Fibroblast of pulmonary artery (primary cell): ENCODE measurements around the gene NTRK3.

Source experiments
- DNase-seq: peaks from one replicate; pipeline ENCODE4 v3.0.0-alpha.2; 2010; ENCODE audit warnings: low read depth
- H3K4me3 ChIP-seq: replicated peaks from 2 replicates; pipeline ENCODE4 v1.5.1; 2011; ENCODE audit warnings: low read depth, mild to moderate bottlenecking, control low read depth, low read length, moderate library complexity
- TF ChIP-seq, protein P1 (sequence below): IDR thresholded peaks from 2 replicates; pipeline ENCODE4 v1.5.1; 2011; ENCODE audit warnings: mild to moderate bottlenecking, control low read depth, low read length, inconsistent platforms; ENCODE audit errors: missing control alignments

NTRK3 gene

DNA sequence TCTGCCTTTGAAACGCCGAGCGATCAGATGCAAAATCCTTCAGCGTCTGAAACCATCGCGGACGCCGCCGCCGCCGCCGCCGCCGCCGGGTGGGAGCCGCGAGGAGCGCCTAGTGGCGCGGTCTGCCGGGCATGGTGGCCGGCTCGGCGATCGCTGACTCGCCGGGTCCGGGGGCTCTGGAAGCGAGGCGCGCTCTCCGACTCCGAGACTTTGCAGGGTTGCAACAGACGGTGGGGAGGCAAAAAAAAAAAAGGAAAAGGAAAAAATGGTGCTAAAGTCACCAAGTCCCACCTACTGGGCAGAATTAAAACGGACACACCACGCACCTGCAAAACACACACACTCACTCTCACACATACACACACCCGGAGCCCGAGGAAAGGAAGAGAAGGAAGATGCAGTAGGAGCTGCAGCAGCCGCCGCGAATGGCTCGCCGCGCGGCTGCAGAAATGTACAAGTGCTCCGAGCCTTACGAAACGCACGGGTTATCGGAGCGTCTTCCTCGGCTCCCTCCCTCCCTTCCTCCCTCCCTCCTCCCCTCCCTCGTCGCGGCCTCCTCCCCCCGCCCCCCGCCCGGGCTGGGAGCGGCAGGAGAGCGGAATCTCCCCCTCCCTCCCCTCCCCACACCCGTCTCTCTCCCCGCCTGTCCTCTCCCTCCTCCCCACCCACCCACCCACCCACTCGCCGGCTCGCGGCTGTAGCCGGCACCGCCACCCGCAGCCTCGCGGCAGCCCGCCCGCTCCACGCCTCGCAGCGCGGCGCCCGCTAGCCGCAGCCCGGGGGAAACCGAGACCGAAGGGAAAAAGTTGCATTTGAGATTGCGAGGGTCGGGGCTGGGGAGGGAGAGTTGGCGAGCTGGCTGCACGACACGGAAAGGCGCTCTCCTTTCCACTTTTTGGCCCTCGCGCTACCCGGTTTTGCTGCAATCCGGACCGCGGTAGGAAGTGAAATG, at the start of gene NTRK3:
Gene NTRK3, minus strand, starts transcription at position 461 of the 952 bp plus-strand sequence. CDS start 586 bp downstream, outside the sequence.
- peak; percentile 36 for DNase-seq
- H3K4me3 ChIP-seq, result peak within 1 kb of the TSS; percentile 41
- TF ChIP-seq, protein P1, sequence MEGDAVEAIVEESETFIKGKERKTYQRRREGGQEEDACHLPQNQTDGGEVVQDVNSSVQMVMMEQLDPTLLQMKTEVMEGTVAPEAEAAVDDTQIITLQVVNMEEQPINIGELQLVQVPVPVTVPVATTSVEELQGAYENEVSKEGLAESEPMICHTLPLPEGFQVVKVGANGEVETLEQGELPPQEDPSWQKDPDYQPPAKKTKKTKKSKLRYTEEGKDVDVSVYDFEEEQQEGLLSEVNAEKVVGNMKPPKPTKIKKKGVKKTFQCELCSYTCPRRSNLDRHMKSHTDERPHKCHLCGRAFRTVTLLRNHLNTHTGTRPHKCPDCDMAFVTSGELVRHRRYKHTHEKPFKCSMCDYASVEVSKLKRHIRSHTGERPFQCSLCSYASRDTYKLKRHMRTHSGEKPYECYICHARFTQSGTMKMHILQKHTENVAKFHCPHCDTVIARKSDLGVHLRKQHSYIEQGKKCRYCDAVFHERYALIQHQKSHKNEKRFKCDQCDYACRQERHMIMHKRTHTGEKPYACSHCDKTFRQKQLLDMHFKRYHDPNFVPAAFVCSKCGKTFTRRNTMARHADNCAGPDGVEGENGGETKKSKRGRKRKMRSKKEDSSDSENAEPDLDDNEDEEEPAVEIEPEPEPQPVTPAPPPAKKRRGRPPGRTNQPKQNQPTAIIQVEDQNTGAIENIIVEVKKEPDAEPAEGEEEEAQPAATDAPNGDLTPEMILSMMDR, result no peak

DNA sequence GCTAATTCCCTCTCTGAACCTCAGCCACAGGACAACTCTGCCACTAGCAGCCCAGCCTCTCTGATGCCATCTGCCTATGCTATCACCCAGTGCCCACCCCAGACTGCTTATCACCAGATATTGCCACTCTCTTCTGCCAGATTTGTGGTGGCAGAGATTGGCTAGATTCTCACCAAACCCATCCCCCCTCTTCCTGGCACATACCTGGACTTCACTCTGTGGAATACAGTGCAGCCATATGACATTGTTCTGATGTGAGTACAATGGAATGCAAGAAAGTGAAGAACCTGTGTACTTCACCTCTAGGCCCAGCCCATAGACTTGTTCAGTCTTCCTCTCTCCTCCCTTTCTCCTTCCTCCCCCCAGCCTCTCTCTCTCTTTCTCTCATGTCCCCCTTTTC, 46.9 kb upstream of the NTRK3 start:
- H3K4me3 ChIP-seq, result no peak overlapping the region
- DNase-seq, result no peak
- TF ChIP-seq, protein P1, result no peak

- no peak for DNase-seq
- TF ChIP-seq, protein P1, result no peak
- no peak overlapping the region for H3K4me3 ChIP-seq
Measured at GRCh38 chr15:88302373-88302772, 45.8 kb upstream of the NTRK3 start.

DNA sequence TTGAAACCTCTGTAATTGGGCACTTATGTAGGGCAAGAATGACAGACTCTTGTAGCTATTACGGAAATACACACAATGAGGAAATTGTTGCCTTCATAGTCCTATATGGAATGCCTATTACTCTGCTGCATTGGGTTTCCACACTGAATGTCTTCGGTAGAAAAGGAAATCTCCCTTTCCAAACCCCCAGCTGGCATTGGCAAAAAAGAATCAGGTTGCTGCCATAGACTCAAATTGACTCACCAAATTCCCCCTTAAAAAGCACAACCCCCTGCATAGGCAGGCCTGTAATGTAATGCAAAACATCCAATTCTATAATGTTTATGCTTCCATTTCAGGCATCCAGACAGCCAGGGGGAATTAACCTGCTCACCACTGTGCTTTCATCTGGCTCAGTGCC, 44.8 kb upstream of the NTRK3 start:
- TF ChIP-seq, protein P1, result no peak
- H3K4me3 ChIP-seq, result no peak overlapping the region
- no peak for DNase-seq

DNA sequence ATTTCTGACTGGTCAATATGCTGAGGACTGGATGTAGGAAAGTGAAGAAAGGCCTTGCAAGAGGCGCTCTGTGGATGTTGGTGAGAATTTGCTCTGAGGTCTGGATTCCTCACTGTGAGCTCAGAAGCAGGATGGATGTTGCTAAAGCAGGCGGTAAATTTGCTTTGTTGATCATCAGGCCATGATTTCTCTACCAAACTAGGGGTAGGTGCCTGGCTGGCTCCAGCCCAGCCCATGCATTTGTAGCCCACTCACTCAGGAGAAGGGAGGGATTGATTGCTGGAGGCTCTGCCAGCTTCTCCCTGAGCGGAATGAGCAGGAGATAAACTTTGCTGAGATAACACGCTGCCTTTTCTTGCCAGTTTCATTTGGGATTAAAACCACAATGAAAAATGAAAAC, 44.3 kb upstream of the NTRK3 start:
- H3K4me3 ChIP-seq, result no peak overlapping the region
- TF ChIP-seq, protein P1, result no peak
- no peak for DNase-seq

DNA sequence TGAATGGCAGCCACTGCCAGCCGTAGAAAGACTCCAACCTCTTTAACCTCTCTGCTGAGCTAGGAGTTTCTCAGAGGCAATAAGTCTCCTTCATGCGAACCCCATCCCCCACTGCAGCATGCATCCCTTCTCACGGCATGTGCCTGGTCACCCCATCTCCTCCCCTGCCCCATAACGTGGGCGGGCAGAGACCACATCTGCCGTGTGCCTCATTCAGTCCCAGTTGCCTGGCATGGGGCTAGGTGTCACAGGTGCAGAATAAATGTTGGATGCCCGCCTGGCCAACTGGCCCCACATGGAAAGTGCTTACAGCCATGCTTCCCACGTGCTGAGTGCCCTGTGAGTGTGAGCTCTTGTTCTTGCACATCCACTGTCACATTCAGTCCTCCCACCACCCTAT, 43.5 kb upstream of the NTRK3 start:
- TF ChIP-seq, protein P1, result no peak
- DNase-seq, result no peak
- no peak overlapping the region for H3K4me3 ChIP-seq
